Prostate gland (tissue), 2 donors: ENCODE data around the gene LDB2.

Experiments used
- POLR2AphosphoS5 ChIP-seq: sonication (generic); formaldehyde crosslinking; IDR thresholded peaks from one replicate; pipeline ENCODE4 v1.6.1; 2017; ENCODE audit warnings: antibody characterized with exemption
- TF ChIP-seq, protein P1 (sequence below), 4 experiments: fragments of 200-600 bp in 2 of 4; fragments of 450-650 bp in 2 of 4; sonication (generic) in 2 of 4; IDR thresholded peaks; 1 replicate in 3 of 4; 2 replicates in 1 of 4; pipeline ENCODE4 v1.5.1; 2016 to 2019; ENCODE audit warnings: antibody characterized with exemption in 4 of 4, mild to moderate bottlenecking in 2 of 4, moderate library complexity in 2 of 4

DNA sequence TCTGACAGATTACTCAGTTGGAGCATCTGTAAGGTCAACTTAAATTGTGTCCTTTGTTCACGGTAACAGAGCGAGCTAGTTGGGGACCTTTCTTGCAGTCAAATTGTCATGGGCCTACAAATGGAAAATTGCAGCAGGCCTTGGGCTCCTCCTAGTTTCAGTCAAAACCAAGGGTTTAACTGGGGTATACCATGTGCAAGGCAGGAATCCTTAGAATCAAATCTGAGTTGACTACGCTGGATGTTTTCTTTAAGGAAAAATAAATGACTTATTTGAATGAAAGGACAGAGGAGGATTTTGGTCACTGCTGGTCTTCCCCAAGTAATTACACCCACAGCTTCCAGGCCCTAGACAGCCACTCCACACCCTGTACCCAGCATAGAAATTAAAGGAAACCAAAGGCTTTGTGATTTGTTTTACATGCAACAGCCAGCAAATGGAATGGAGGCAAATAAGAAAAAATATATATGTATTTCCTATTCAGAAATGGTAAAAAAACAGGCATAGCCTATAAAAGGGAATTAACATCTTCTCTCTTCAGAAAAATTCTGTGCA lies 307.1 kb downstream of the LDB2 start:
- no peak for TF ChIP-seq POLR2AphosphoS5
- TF ChIP-seq, protein P1, sequence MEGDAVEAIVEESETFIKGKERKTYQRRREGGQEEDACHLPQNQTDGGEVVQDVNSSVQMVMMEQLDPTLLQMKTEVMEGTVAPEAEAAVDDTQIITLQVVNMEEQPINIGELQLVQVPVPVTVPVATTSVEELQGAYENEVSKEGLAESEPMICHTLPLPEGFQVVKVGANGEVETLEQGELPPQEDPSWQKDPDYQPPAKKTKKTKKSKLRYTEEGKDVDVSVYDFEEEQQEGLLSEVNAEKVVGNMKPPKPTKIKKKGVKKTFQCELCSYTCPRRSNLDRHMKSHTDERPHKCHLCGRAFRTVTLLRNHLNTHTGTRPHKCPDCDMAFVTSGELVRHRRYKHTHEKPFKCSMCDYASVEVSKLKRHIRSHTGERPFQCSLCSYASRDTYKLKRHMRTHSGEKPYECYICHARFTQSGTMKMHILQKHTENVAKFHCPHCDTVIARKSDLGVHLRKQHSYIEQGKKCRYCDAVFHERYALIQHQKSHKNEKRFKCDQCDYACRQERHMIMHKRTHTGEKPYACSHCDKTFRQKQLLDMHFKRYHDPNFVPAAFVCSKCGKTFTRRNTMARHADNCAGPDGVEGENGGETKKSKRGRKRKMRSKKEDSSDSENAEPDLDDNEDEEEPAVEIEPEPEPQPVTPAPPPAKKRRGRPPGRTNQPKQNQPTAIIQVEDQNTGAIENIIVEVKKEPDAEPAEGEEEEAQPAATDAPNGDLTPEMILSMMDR (IDR thresholded peaks at IDR 0.05): no peak
